GM12878 (cell line): ENCODE measurements around the gene PDCD11. TPM values are rescaled to one million over a fixed set of nuclear protein-coding genes. Genes with fewer than 3 reads are reported as not detected.

Experiments
- ATAC-seq: fragments of 200-7000 bp; cut with Tn5 transposase; 3 replicates; pipeline ENCODE4 v1.9.1; 2020; ENCODE audit warnings: mild to moderate bottlenecking, moderate library complexity
- BruUV-seq: library from RNA; stranded (reverse); fragments of 400-500 nt; replicated peaks from 2 replicates; lab custom pipeline; 2021; lab: Mats Ljungman, UMichigan
- CTCF ChIA-PET: fragments of 300-600 bp; sonication (Branson Sonifier 250); formaldehyde crosslinking; extraction: SDS; loops from one replicate; lab custom pipeline; 2021; ENCODE audit warnings: inconsistent platforms; lab: Yijun Ruan, JAX
- POLR2A ChIA-PET: fragments of 350-600 bp; formaldehyde crosslinking; extraction: SDS; loops from one replicate; lab custom pipeline; 2021; ENCODE audit warnings: inconsistent platforms; lab: Charles Lee
- RAD21 ChIA-PET: fragments of 300-600 bp; sonication (Branson Sonifier 250); formaldehyde crosslinking; loops from one replicate; lab custom pipeline; 2023; ENCODE audit warnings: antibody characterized with exemption; ENCODE audit not compliant: unreplicated experiment; lab: Charles Lee
- SMC1A ChIA-PET: fragments of 300-600 bp; sonication (Branson Sonifier 250); formaldehyde crosslinking; loops from one replicate; lab custom pipeline; 2023; ENCODE audit not compliant: unreplicated experiment, uncharacterized antibody; lab: Charles Lee
- DNase-seq: peaks from one replicate; pipeline ENCODE4 v3.0.0-alpha.2; 2011; ENCODE audit warnings: low read depth, low spot score
- FAIRE-seq: peaks from 3 replicates; lab custom pipeline; 2011; peaks lifted over from hg19 to GRCh38; lab: Jason Lieb, UNC
- H2AFZ ChIP-seq: 2 replicates; pipeline ENCODE4 v1.6.0; 2011; ENCODE audit warnings: low read depth, low read length, control low read depth; ENCODE audit not compliant: control insufficient read depth
- H3K27ac ChIP-seq: 2 replicates; pipeline ENCODE4 v1.5.1; 2011; ENCODE audit warnings: control low read depth; ENCODE audit not compliant: control insufficient read depth, insufficient read depth
- H3K27me3 ChIP-seq, 2 experiments: replicated peaks in 1 of 2; 2 replicates each; pipeline versions ENCODE4 v1.6.0 to v1.6.1; 2011; ENCODE audit warnings: low read length in 1 of 2; ENCODE audit not compliant: control insufficient read depth in 2 of 2, insufficient read depth in 2 of 2
- H3K36me3 ChIP-seq, 2 experiments: 2 replicates each; pipeline ENCODE4 v1.5.1; 2011; ENCODE audit warnings: low read length in 1 of 2; ENCODE audit not compliant: control insufficient read depth in 2 of 2, insufficient read depth in 2 of 2
- H3K4me1 ChIP-seq: 2 replicates; pipeline ENCODE4 v1.6.1; 2011; ENCODE audit warnings: mild to moderate bottlenecking, low read length, moderate library complexity, mixed read lengths; ENCODE audit not compliant: control insufficient read depth, insufficient read depth
- H3K4me2 ChIP-seq: 2 replicates; pipeline ENCODE4 v1.6.0; 2011; ENCODE audit warnings: control low read depth; ENCODE audit not compliant: control insufficient read depth, insufficient read depth
- H3K4me3 ChIP-seq: fragments of 200-600 bp; sonication (generic); 2 replicates; pipeline ENCODE4 v1.5.1; 2016
- H3K79me2 ChIP-seq: 2 replicates; pipeline ENCODE4 v1.6.0; 2011; ENCODE audit warnings: low read length; ENCODE audit not compliant: control insufficient read depth, insufficient read depth
- H3K9ac ChIP-seq: 2 replicates; pipeline ENCODE4 v1.8.0; 2011; ENCODE audit warnings: low read length, control low read depth, mixed read lengths; ENCODE audit not compliant: control insufficient read depth, insufficient read depth
- H3K9me3 ChIP-seq: replicated peaks from 3 replicates; pipeline ENCODE4 v1.5.1; 2011; ENCODE audit warnings: mild to moderate bottlenecking, low read length; ENCODE audit not compliant: control insufficient read depth, insufficient read depth
- H4K20me1 ChIP-seq: 2 replicates; pipeline ENCODE4 v1.6.0; 2011; ENCODE audit not compliant: control insufficient read depth, insufficient read depth
- CHD4 ChIP-seq: fragments of 200-600 bp; sonication (generic); IDR thresholded peaks from 2 replicates; pipeline ENCODE4 v1.6.1; 2016; ENCODE audit warnings: mild to moderate bottlenecking
- IRF4 ChIP-seq: IDR thresholded peaks from 2 replicates; pipeline ENCODE4 v1.6.1; 2011; ENCODE audit warnings: low read depth, low read length
- LARP7 ChIP-seq: fragments of 450-650 bp; IDR thresholded peaks from 2 replicates; pipeline ENCODE4 v1.6.1; 2017; ENCODE audit warnings: mild to moderate bottlenecking
- MYC ChIP-seq: IDR thresholded peaks from 2 replicates; pipeline ENCODE4 v1.6.1; 2011; ENCODE audit warnings: mild to moderate bottlenecking, low read length, moderate library complexity, inconsistent platforms; ENCODE audit not compliant: insufficient read depth, insufficient replicate concordance, insufficient read length, severe bottlenecking
- NFYA ChIP-seq: IDR thresholded peaks from 2 replicates; pipeline ENCODE4 v1.6.1; 2011; ENCODE audit warnings: low read depth, mild to moderate bottlenecking, low read length, improper control_type of control experiment, borderline replicate concordance
- NR2C2 ChIP-seq: IDR thresholded peaks from 2 replicates; pipeline ENCODE4 v1.6.1; 2011; ENCODE audit warnings: borderline replicate concordance, low read depth; ENCODE audit not compliant: control insufficient read depth, insufficient read length
- POLR2A ChIP-seq: IDR thresholded peaks from 2 replicates; pipeline ENCODE4 v1.6.1; 2011; ENCODE audit warnings: low read depth, mild to moderate bottlenecking, low read length
- RB1 ChIP-seq: fragments of 450-650 bp; formaldehyde crosslinking; IDR thresholded peaks from 2 replicates; pipeline ENCODE4 v1.6.1; 2017; ENCODE audit warnings: mild to moderate bottlenecking, borderline replicate concordance
- TARDBP ChIP-seq: IDR thresholded peaks from 2 replicates; pipeline ENCODE4 v1.6.1; 2016; ENCODE audit warnings: borderline replicate concordance
- WGBS: methylation state at CpG from one replicate; pipeline ENCODE4 v1.1.6; 2016; ENCODE audit warnings: low lambda C conversion rate; ENCODE audit not compliant: insufficient replicate concordance, insufficient coverage; ENCODE audit errors: missing lambda C conversion rate; 5-methylcytosine and 5-hydroxymethylcytosine counted together
- in situ Hi-C: fragments of 300-500 bp; cut with MboI; formaldehyde crosslinking; loops from 9 replicates; pipeline ENCODE4 v1.14.3; 2018; ENCODE audit warnings: mixed read lengths
- intact Hi-C: fragments of 100-400 bp; cut with micrococcal nuclease; formaldehyde crosslinking; loops from one replicate; pipeline ENCODE4 v1.14.2; 2022; ENCODE audit not compliant: unreplicated experiment
- polyA plus RNA-seq, 11 experiments: library from polyadenylated mRNA; depleted of rRNA in 4 of 11; unstranded in 6 of 11; stranded (reverse) in 5 of 11; fragments of >200 nt; fragmentation: Nextera tagmentation in 4 of 11; fragmentation: Illumina TruSeq in 1 of 11; extraction: Ambion mirVana in 4 of 11; extraction: Trizol in 1 of 11; gene quantifications; 1 replicate in 1 of 11; 2 replicates in 10 of 11; pipeline versions ENCODE4 v1.2.1 to v1.2.3, GENCODE V29; 2011 to 2016; ENCODE audit warnings: inconsistent platforms in 2 of 11, missing spikeins in 2 of 11, low read depth in 1 of 11
- total RNA-seq, 4 experiments: library from RNA; depleted of rRNA in 3 of 4; stranded (reverse); fragments of >200 nt in 3 of 4; fragmentation: Illumina TruSeq in 1 of 4; extraction: Trizol in 1 of 4; gene quantifications; 2 replicates each; pipeline versions ENCODE4 v1.2.1 to v1.2.3, GENCODE V29; 2013 to 2021

Gene PDCD11
- total and polyA plus RNA-seq, 10 of the 15 experiments (the other 5 are each of a cell fraction or from before 2014, with no cell fraction given) = 13.9 to 69.7 (median 44.8) TPM

- no peaks in the 10 kb centered on the region; the same call in 1 of the 2 replicates for H4K20me1 ChIP-seq
- FAIRE-seq (no peak), ATAC-seq (no peak), DNase-seq (no peak)
- peaks cover 30% of the 10 kb centered on the region for H3K79me2 ChIP-seq
- no peak overlapping the region for H3K9ac ChIP-seq
- POLR2A ChIA-PET = no interaction called here
- H3K36me3 ChIP-seq = peaks cover 36 to 37% of the 10 kb centered on the region in 2 experiments
- intact Hi-C loops (loop anchor here (5.0 kb wide), 1 partner anchor 35 kb away; no protein-coding TSS in a partner anchor), in situ Hi-C loops (no loop called here)
- no peak for TF ChIP-seq RB1
- peak; percentile 70 for TF ChIP-seq POLR2A
- RAD21 ChIA-PET = interaction anchor here (7.1 kb wide), 2 partner anchors 20 to 29 kb away, joined by 55 to 73 read pairs; no protein-coding TSS in a partner anchor
- SMC1A ChIA-PET = interaction anchor here (9.6 kb wide), 1 partner anchor 27 kb away, joined by 124 read pairs; no protein-coding TSS in a partner anchor
- no peaks in the 10 kb centered on the region for H3K27me3 ChIP-seq
- WGBS = 95% methylated on average over 23 of the region's 23 CpGs
- CTCF ChIA-PET = interaction anchor here (17.8 kb wide), 1 partner anchor 31 kb away, joined by 163 read pairs; the partner anchor contains the start of gene CALHM3
- H3K4me2 ChIP-seq = no peak overlapping the region
- no peak overlapping the region for H3K4me3 ChIP-seq
- H3K4me1 ChIP-seq = peaks cover 17% of the 10 kb centered on the region
- no peak overlapping the region for H3K27ac ChIP-seq
- no TSS peak for BruUV-seq
- H3K9me3 ChIP-seq = no peaks in the 10 kb centered on the region
- H2AFZ ChIP-seq = no peak overlapping the region
Observed at GRCh38 chr10:103447187-103447586, 50.8 kb downstream of the PDCD11 start.

DNA sequence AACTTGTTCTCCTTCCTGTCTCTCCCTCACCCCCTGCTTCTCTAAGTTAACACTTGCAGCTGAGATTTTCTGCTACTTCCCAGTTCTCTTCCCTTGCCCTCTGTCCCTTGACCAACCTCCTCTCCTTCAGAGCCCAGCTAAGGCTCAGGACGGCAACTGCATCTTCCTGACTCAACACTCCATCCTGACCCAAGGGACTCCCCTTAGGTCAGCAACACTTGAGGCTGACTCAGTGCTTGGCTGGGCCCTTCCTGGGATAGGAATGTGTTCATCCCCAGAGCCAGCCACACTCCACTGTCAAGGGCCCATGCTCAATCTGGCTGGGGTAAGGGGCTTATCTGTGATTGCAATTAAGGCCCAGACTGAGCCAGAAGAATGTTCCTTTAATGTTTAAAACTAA lies 52.3 kb downstream of the PDCD11 start:
- in situ Hi-C loops (no loop called here), intact Hi-C loops (loop anchor here (5.0 kb wide), 1 partner anchor 34 kb away; no protein-coding TSS in a partner anchor)
- ChIA-PET SMC1A (interaction anchor here (9.6 kb wide), 1 partner anchor 25 kb away, joined by 124 read pairs; no protein-coding TSS in a partner anchor), CTCF (interaction anchor here (0.6 to 17.8 kb wide), 4 partner anchors 23 to 35 kb away, joined by 3 to 163 read pairs (median 22); partner anchors contain the start of gene CALHM3), RAD21 (interaction anchor here (1.1 to 7.1 kb wide), 4 partner anchors 18 to 32 kb away, joined by 3 to 73 read pairs (median 29); no protein-coding TSS in a partner anchor), POLR2A (interaction anchor here (0.9 to 9.5 kb wide), 3 partner anchors 13 to 27 kb away, joined by 3 to 144 read pairs (median 6); no protein-coding TSS in a partner anchor)
- H3K36me3 ChIP-seq = peaks cover 24 to 25% of the 10 kb centered on the region in 2 experiments
- H2AFZ ChIP-seq = no peak overlapping the region
- no TSS peak for BruUV-seq
- no peak overlapping the region; the same call in 1 of the 2 replicates for H3K9ac ChIP-seq
- H3K4me3 ChIP-seq = peak overlapping the region; percentile 45; the same call in 1 of the 2 replicates
- no peaks in the 10 kb centered on the region for H3K9me3 ChIP-seq
- TF ChIP-seq LARP7 (no peak), NFYA (no peak), NR2C2 (no peak), MYC (no peak), CHD4 (no peak), TARDBP (no peak), IRF4 (no peak)
- no peak overlapping the region for H3K27ac ChIP-seq
- ATAC-seq (no peak), FAIRE-seq (no peak), DNase-seq (no peak)
- H3K4me1 ChIP-seq = peaks cover 24% of the 10 kb centered on the region
- H3K4me2 ChIP-seq = peak overlapping the region; percentile 72
- 0% methylated on average over 1 of the region's 1 CpG for WGBS
- no peaks in the 10 kb centered on the region; the same call in 1 of the 2 replicates for H4K20me1 ChIP-seq
- peaks cover 30% of the 10 kb centered on the region for H3K79me2 ChIP-seq
- H3K27me3 ChIP-seq = no peaks in the 10 kb centered on the region
